HG03108 (cell line): Measurements from ENCODE around the gene COBL.

Source experiments
- ATAC-seq: cut with Tn5 transposase; IDR thresholded peaks from one replicate; pipeline ENCODE4 v1.9.1; 2021; ENCODE audit warnings: moderate library complexity; ENCODE audit not compliant: unreplicated experiment

Gene COBL

DNA sequence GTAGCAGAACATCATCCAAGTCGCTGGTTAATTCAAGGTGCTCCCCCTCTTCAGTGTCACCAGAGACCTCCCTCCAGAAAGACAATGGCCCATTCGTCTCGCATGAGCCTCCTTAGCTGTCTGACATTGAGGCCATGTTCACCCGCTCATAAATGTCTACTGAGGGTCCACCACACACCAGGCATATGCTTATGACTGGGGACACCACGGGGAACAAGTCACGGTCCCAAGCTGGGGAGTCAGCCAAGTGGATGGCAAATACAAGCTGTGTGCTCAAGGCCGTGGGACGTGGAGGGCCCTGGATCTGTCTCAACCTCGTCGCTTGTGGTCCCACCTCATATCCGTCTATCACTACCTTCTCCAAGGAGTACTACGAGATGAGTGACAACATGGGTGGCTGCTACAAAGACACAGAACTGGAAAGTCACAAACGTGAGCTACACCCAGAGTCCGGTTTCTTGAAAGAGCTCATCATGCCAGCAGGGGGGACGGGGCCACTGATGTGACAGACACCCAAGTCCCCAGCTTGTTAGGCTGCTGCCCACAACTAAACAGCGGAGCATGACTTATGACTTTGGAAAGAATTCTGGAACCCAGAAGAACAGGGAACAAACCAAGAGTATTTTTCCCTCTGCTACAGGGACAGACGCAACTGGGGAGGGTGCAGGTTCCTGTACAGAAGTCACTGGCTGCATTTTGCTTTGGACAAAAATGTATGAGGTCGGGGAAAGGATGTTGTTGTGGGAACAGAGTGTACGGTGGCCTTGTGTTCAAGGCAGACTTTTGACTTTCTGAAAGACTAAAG is 189.6 kb downstream of the COBL start:
- no peak for ATAC-seq

DNA sequence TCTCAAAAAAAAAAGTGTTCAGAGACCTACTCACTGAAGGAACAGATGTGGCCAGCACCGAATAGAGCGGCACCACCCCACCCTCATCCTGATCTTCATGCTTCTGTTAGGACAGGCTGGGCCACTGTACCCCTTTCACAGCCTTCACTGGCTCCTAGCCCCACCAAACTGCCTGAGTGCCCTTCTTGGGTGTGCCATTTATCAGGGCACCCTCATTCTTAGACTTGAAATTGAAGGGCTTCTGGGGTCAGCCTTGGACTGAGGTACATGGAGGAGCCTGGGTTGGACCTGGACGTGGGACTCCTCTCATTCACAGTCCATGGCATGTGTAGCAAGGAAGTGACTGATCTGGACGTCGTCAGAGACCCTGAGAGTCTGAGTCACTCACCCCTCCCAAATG is 190.3 kb downstream of the COBL start:
- no peak for ATAC-seq

DNA sequence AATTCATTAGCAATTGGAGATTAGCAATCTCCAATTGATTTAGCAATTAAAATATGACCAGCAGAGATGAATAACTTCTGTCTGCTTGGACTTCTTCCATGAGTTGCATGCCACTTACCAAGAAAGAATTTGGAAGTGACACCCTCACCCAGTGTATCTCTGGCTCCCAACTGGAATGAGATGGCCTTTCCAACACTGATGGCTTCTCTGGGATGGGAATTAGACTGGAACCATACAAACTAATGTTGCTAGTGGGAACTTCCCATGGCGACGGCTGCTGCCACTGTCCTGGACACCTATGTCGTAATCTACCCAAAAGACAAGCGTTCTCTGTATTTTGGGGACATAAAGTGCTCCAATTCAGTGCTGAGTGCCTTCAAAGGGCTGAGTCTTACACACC is 192.3 kb downstream of the COBL start:
- ATAC-seq = no peak

DNA sequence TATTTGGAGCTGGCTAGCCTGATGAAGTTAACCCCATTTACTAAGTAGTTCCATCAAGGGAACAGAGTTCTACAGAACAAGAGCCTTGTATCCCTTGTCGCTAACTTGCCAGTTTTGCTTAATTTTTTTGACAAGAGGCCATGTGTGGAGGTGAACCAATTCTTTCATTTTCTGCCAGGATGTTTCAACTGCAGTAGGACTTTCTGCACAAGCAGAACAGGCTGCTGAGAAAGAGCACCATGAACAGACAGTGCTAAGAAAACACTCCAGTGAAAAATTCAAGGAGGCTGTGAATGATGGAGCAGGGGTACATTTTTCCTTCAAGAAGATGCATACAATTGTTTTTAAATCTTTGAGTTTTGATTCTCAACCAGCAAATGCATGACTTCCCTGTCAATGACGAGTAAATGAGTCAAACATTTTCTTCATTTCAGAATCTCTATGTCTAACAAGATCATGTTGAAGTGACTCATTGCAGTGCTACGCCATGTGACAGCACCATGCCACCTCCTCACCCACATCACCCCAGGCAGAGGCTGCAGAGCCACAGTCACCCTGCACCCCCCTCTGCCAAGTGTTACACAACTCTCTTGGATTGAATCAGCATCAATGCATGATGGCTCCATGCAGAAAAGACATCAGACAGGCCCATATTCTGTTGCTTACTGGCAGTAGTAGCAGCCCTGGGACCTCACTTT is 193.1 kb downstream of the COBL start:
- no peak for ATAC-seq

DNA sequence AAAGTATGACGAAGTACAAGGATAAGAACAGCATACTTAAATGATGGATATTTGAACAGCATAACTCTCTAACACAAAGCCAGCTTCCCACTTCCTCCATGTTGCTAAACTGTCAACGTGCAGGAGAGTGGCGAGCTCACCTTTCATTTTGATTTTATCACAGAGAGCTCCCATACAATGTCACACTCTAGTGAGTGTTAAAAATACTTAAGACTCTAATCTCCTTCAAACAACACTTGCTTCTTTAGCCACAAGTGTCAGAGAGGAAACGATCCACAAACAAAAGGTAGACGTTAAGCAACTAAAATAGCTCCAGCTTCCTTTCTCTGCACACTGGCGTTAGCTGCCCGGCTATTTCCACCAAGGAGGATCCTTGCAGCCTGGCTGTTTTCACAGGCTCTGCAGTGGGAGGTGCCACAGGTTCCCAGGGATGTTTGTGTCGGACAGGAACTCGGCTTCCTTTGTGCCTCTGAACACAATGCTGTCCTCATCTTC is 194.6 kb downstream of the COBL start:
- ATAC-seq = no peak

DNA sequence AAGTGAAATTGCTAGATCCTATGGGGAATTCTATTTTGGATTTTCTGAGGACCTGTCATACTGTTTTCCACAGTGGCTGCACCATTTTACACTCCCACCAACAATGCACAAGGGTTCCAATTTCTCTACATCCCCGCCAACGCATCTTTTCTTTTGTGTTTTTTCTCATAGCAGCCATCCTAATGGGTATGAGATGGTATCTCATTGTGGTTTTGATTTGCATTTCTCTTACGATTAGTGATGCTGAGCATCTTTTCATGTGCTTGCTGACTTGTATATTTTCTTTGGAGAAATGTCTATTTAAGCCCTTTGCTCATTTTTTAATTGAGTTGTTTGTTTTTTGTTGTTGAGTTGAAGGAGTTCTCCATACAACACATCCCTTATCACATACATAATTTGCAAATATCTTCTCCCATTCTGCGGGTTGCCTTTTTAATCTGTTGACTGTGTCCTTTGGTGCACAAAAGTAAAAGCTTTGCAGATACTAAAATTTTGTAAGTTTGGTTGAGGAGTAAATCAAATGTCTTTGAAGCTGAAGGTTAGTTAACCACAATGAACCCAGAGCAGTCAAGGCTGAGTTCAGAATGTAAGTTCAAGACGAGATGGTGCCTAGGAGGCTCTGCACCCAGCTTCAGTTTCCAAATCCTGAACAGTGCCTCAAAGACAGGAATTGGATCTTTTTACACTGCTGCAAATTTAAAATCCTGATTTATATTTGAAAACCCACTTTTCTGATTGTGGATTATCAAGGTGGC is 195.4 kb downstream of the COBL start:
- ATAC-seq = no peak

DNA sequence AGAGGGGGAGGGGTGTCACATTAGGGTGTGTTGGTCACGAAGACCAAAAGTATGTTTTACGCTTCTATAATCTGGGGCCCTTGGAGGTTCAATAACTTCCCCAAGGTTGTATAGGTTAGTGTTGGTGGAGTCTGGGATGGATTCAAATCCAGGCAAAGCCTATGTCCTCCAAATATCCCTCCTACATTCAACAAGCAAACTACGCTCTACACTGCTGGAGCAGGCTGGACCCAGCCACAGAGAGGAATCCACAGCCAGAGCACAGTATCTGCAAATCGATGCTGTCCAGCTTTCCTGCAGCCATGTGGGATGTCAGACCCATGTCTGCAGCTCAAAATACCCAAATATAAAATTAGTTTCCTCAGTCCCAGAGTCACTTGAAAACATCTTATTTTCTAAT is 198.0 kb downstream of the COBL start:
- ATAC-seq = no peak

DNA sequence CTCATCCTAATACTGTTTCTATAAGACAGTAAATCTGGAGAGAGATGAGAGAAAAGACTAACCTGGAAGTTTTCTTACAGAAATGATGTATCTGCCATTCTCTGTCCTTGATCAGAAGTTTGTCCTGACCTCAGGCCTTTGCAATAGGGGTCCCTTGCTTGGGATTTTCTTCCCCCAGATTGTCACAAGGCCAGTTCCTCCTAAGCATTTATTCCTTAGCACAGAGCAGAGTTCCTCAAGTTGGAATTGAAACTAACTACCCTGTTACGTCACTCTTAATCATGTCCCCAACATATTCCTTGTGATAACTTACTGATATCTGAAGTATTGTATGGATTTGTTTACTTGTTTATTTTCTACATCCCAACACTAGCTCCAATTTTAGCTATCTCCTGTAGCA is 202.1 kb downstream of the COBL start:
- no peak for ATAC-seq

DNA sequence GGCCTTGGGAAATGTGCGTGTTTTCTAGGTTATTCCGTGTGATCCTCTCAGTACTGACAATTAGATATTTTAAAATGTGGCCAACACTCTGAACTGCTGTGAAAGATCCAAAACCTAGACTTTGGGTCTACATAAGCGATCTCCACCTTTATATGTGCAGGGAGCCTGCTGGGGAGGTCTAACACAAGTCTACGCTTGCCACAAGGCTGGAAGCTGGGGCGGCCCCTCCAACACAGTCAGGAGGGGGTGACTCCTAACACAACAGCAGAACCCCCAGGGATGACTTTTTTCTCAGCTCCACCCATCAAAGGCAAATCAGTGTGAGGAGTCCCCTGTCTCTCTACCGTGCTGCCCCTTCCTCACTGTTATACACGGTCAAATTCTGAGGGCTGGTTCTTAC is 202.6 kb downstream of the COBL start:
- ATAC-seq = no peak

DNA sequence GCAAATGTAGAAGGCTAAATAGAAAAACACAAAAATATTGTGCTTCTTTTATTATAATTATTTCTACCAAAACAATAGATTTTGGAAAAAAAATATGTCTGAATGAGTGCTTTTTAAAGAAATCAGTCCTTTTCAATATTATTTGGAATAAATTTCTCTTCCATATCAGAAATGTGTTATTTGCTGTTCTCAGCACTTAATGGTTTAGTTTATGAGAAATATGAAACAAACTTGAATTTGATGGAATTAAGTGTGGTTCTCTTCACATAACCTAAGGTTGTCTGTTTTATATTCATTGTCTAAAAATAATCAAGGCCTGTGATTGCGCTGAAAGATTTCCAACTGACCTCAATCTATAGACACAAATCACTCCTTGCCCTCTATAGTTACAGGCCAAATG is 203.0 kb downstream of the COBL start:
- no peak for ATAC-seq

DNA sequence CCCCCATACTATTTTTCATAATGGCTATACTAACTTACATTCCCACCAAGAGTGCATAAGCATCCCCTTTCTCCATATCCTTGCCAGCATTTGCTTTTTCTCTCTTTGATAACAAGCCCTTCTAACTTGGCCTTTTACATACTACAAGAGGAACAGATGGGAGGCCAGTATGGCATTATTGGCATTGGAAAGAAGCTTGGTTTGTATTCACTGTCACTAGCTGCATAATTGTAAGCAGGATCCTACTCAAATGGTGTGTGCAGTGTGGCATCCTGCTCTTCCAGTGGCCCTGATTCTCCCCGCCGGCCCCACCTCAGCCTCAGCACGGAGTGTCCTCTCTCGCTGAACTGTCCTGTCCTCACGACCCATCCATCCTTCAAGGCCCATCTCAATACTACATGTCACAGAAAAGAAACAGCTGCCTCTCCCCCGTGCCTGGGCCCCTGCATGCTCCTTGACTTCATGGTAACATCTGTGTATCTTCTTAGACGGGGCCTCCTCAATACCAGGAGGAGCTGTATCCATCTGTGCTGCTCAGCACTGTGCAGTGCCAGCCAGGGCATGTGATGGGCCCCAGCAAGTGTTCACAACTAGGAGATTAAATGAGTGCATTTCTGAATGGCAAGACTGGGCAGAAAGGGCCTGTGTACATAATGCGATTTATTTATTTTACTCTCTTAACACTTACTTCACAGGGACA is 205.2 kb downstream of the COBL start:
- no peak for ATAC-seq

DNA sequence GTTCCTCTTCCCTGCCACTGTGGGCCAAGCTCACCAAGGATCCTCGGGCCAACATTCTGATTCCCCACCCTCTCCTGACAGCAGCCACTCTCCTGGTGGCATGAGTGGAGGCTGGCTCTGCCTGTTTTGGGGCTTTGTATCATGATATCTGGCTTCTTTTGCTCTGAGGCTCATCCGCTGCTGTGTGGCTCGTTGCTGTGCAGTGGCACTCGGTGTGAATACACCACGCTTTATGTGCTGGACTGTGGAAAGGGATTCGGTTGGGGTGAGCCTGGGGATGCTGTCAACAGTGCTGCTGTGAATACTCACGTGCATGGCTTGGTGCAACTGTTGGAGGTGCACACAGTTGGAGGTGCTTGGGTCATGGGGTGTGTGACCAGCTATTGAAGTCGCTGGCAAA is 208.5 kb downstream of the COBL start:
- no peak for ATAC-seq

DNA sequence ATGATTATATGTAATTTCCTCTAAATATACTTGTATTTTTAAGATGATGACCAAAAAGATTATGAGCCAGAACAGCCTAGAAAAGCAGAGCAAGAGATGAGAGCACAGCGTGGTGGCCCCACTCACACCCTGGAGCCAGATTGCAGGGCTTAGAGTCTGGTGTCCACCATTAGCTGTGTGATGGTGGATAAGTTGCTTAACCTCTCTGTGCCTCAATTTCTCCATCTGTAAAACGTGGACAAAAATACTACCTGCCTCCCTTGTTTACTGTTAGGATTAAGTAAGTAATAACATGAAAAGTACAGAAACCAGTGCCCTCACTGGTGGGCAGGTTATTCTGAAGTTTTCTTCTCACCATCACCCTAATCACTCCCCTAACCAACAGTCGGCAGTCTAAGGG is 212.3 kb downstream of the COBL start:
- no peak for ATAC-seq

DNA sequence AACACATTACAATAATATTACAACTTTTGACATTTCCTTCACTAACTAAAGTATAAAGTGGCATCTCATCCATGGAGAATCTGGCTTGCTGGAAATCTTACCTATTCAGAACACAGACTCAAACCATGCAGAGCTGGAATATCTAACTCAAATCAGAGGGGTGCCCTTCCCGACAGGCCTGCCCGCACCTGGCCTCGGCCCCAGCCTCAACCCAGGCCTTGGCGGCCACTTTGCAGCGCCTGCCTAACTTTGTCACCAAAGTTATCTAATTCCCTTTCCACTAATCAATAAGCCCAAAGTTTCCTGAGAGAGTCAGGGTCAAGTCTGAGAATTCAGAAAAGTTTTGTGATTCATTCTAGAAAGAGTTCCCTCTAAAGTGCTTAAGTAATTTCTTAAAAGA is 212.9 kb downstream of the COBL start:
- no peak for ATAC-seq

DNA sequence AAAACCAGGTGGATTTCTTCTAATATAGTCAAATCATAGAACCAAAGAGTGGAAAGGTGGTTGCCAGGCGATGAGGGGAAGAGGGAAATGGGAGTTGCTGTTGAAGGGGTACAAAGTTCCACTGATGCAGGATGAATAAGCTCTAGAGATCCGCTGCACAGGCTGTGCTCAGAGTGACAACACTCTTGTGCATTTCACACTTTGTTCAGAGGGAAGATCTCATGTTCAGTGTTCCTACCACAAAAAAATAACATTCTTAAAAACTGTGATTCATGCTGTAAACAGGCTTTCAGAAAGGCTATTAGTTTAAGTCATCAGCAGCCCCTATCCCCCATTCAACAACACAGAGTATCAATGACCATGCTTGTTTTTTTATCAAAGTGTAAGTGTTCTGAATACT is 213.8 kb downstream of the COBL start:
- no peak for ATAC-seq

DNA sequence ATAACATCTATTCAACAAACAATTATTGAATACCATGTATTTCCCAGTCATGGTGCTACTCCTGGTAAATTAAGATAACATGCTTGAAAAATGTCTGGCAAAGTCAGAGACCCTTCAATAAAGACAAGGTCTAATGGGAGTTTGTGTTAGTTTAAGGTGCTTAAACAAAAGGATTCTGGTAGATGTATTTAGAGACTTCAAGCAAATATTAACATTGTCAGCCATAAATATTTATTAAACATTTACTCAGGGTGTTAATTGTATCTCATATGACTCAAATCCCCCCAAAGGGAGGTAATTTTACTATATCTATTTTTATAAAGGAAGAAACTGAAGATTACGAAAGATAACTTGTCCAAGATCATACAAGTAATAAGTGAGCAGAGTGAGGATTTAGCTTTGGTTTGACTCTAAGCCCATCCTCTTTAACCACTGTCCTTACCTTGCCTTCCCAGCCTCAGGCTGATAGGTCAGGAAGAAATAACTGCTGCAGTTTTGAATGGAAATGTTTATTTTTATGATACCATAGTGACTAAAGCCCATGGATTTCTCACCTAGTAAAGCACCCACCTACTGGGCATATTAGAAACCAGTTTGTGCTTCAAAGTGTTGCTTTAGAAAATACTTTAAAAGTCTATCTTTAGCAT is 215.4 kb downstream of the COBL start:
- no peak for ATAC-seq

DNA sequence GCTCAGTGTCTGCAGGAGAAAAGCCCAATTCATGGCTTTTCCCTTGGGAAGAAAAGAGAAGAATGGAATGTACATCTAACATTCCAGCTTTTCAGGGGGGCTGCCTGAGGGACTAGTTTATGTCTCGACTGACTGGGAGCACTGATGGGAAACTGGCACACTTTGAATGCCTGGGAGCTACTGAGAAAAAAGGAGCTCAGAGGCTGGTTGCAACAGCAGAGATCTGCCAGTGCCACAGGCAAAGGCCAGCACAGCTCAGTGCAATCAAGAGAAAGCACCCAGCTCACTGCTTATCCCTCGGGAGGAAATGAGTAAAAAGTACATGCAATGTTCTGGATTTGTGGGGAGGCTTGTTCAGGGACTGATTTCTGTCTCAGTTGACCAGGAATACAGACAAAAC is 226.2 kb downstream of the COBL start:
- no peak for ATAC-seq

DNA sequence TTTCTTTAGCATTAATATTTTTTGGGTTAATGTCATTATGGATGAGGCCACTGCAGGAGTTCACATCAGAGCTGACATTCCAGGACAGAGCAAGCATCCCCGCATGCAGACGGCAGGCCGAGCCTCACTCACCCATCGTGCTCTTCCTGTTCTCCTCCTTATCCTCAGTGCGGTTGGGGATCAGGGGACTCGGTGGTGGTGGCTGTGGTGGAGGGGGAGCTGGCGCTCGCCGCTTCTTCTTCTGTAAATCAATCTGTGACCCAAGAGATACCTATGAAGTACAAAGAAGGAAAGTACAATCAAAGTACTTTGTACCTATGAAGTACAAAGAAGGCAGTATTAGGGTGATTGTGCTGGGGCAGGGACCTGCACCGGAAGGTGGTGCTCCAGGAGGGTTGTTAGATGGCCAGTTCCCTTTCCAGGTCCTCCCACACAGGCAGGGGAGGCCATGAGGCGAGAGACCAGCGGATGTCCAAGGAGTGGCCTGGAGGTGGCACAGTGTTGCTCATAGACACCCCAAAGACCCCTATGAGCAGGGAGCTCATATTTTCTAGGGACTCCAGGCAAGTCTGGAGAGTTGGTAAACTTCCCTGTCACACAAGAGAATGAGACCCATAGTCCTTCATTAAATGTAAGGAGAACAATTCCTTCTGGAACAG is 231.4 kb downstream of the COBL start:
- no peak for ATAC-seq

DNA sequence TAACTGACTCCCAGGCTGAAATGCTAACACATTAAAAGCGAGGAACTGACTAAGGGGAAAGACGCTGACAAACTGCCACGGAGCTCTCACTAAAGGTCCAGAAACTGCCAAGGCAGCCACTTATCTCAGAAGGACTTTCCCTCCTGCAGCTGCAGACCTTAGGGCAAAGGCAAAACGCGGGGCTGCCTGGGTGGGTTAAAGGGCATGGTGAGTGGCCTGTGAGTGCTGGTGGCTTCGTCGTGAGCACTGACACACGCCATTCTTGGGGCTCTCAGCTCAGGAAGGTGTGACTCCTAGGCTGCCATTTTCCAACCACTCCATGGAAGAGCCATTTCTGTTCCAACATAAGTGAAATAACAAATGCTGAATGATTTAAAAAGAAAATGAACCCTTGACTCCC is 232.5 kb downstream of the COBL start:
- ATAC-seq = no peak

DNA sequence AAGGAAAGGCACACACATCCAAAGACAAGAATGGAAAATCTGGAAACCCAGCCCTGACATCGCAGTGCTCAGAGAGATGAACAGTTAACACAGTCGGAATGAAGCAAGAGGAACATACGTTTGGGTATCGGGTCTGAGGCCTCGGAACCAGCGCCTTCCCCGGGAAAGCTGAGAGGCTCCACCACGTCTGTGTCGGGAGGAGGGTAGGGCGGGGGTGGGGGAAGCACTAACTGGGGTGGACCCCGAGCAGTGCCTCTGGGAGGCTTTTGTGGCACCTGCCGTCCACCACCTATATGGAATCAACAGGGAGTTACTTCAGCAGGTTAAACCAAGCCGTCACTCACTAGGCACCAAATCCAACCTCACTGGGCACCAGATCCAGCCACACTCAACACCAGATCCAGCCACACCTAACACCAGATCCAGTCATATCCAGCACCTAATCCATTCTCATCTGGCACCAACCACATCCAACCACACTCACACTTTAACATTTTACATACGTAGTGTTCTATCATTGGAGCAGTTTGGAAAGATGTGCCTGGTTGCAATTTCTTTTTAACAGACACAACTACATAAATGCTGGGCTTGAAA is 233.6 kb downstream of the COBL start:
- no peak for ATAC-seq
